Neural progenitor cell (in vitro differentiated cells): Measurements from ENCODE around the gene ITGA5.

Experiments used
- CTCF ChIP-seq: fragments of 200-600 bp; sonication (generic); IDR thresholded peaks from 2 replicates; pipeline ENCODE4 v1.5.1; 2017; ENCODE audit warnings: antibody characterized with exemption, mild to moderate bottlenecking
- EZH2 ChIP-seq: fragments of 200-600 bp; sonication (generic); IDR thresholded peaks from 2 replicates; pipeline ENCODE4 v1.6.1; 2017; ENCODE audit warnings: antibody characterized with exemption, mild to moderate bottlenecking, moderate library complexity
- EZH2phosphoT487 ChIP-seq: fragments of 200-600 bp; sonication (generic); IDR thresholded peaks from 2 replicates; pipeline ENCODE4 v1.6.1; 2017; ENCODE audit warnings: antibody characterized with exemption

- TF ChIP-seq CTCF (peak; percentile 100), EZH2 (no peak), EZH2phosphoT487 (no peak)
Observed at GRCh38 chr12:54404061-54405004, 14.7 kb downstream of the ITGA5 start.
